GM08714 (cell line): ENCODE results near the gene ABAT.

Experiments
- H3K4me3 ChIP-seq: fragments of 200-500 bp; sonication (Bioruptor generic); 2 replicates; pipeline ENCODE4 v1.5.1; 2014; ENCODE audit warnings: mild to moderate bottlenecking, low read length, inconsistent platforms
- ZNF274 ChIP-seq: IDR thresholded peaks from 2 replicates; pipeline ENCODE4 v1.6.1; 2012; ENCODE audit warnings: mild to moderate bottlenecking, low read depth, low read length

Gene ABAT

DNA sequence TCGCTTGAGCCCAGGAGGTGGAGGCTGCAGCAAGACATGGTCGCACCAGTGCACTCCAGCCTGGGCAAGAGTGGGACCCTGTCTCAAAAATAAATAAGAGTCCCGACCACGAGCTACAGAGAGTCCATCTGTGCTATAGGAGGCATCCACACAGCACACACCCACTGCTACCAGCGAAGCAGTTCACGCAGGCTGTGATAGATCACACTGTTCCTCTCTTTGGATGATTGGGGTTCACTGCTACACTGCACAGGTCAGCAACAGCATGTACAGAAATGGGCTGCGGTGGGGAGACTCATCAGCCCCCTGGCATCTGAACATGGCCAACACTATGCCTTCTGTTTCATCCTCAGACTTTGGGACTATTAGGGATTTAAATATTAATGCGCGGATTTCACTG, 157.0 kb downstream of the ABAT start:
- no peak for TF ChIP-seq ZNF274
- H3K4me3 ChIP-seq, result no peak overlapping the region

DNA sequence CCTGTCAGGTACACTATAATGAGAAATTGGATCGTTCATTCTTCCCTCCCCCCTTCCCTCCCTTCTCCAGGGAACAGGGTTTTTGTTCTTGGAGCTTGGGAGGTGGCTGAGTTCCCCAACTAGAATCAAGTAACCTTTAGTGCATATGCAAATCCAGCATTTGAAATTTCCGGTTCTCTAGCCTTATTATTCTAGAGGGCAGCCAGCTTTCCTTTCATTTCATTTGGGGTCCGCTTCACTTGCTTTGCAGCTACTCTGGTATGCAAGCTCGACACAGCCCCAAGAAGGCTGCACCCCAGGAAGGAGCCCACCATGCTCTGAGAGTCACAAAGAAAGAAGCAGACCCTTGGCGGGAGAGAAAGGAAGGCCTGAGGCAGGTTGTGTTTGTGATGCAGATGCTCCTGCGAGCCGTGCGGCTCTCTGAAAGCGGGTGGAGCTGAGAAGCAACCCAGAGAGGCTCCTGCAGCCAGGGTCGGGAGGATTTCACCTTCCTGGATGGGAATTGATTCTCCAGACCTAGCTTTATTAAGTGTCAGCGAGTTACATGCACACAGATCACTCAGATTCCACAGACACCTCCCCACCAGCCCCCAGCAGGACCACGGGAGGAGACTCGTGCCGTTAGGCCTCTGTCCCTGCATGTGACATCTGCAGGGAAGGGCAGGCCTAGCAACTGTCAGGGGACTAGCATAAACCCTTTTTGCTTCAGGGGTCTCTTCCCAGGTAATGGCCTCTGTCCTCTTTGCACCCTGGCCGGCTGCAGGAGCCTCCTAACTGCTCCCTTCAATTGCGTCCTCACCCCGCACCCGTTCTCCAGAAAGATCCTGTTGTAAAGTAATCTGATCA, 157.7 kb downstream of the ABAT start:
- TF ChIP-seq ZNF274, result no peak
- no peak overlapping the region for H3K4me3 ChIP-seq

DNA sequence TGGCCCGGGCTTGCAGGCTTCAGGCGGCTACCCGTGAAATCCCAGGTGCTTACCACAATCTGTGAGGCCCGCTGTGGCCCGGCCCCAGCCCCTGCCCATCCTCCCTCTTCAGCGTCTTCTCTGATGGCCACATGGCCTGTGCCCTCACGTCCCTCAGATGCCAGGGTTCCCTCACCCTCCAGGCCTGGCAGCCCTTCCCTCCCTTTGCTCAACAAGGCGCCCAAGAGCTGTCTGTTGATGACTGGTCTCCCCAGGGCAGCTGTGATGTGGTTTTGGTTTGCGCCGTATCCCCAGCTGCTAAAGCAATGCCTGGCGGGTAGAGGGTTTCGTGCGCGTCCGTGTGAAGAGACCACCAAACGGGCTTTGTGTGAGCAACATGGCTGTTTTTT, 158.3 kb downstream of the ABAT start:
- H3K4me3 ChIP-seq, result no peak overlapping the region

More for the DNA sequence above, 158.3 kb downstream of the ABAT start:
- TF ChIP-seq ZNF274, result no peak
